Measurements from ENCODE around the gene LINGO3. TPM values are rescaled to one million over a fixed set of nuclear protein-coding genes. Genes with fewer than 3 reads are reported as not detected.
"Not testable (repeated sequence)": the region's sequence is repeated elsewhere in the genome, so short reads cannot be mapped to it uniquely, and the experiment has no call there.

The LINGO3 gene
- total RNA-seq, 1 donor from 2014 or later = not detected

DNA sequence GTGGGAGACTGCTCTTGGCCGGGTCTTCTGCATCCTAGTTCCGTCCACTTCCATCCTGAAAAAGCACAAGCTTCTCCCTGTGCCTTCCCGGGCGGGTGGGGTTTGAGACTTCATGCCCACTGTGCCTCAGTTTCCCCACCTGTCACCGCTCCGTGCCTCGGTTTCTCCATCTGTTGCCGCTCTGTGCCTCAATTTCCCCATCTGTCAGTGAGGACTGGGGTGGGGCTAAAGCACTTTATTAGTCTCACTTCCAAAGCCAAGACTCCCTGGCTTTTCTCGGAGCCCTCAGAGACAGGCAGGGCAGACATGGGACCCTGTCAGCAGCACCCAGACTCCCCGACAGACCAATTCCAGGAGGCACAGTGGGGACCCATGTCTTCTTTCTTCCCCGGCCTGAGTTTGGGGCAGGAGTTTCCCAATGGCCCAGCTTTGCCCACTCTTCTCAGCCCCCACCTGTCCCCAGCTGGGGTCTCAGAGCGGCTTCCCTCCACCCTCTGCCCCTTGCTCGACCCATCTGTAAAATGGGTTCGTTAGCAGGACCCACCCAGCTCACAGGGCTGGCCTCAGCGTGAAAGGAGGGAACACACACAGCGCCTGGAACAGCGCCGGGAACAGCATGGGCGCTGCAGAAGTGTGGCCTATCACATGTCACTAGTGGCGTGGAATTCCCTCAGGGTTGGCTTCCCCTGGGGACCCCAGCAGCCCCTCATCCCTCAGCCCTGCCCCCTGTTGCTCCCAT, 21.4 kb downstream of the LINGO3 start:
- Histone ChIP-seq H3K27ac (no peak overlapping the region), H3K9me3 (no peaks in the 10 kb centered on the region), H3K27me3 (peaks cover 16% of the 10 kb centered on the region), H3K4me3 (no peak overlapping the region), H3K36me3 (no peaks in the 10 kb centered on the region), H3K4me1 (peaks cover 15 to 16% of the 10 kb centered on the region in 2 donors)
- intact Hi-C loops (cut with DNase I) = no loop called here
- no peak for DNase-seq (ENCODE audit: low spot score in 2 of 2)
- TF ChIP-seq, protein P1, sequence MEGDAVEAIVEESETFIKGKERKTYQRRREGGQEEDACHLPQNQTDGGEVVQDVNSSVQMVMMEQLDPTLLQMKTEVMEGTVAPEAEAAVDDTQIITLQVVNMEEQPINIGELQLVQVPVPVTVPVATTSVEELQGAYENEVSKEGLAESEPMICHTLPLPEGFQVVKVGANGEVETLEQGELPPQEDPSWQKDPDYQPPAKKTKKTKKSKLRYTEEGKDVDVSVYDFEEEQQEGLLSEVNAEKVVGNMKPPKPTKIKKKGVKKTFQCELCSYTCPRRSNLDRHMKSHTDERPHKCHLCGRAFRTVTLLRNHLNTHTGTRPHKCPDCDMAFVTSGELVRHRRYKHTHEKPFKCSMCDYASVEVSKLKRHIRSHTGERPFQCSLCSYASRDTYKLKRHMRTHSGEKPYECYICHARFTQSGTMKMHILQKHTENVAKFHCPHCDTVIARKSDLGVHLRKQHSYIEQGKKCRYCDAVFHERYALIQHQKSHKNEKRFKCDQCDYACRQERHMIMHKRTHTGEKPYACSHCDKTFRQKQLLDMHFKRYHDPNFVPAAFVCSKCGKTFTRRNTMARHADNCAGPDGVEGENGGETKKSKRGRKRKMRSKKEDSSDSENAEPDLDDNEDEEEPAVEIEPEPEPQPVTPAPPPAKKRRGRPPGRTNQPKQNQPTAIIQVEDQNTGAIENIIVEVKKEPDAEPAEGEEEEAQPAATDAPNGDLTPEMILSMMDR (IDR thresholded peaks at IDR 0.05) = no peak

DNA sequence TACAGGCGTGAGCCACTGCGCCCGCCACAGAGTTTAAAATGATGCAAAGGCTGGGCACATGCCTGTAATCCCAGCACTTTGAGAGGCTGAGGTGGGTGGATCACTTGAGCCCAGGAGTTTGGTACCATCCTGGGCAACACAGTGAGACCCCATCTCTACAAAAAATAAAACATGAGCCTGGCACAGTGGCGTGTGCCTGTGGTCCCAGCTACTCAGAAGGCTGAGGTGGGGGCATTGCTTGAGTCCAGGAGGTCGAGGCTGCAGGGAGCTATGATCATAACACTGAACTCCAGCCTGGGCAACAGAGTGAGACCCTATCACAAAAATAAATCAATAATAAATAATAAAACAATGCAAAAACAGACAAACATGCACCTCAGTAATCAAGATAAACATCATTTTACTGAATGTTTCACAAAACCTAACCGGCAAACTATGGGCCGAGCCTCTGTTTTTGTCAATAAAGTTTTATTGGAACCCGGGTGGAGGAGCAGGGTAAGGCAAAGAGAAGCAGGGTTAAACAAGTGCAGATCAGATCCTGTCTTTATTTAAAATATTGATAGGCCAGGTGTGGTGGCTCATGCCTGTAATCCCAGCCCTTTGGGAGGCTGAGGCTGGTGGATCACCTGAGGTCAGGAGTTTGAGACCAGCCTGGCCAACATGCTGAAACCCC, 24.0 kb downstream of the LINGO3 start:
- intact Hi-C loops (cut with DNase I) = no loop called here
- no peak overlapping the region for H3K4me3 ChIP-seq
- H3K36me3 ChIP-seq = no peaks in the 10 kb centered on the region
- TF ChIP-seq, protein P1 (IDR thresholded peaks at IDR 0.05) = no peak
- no peak overlapping the region for H3K27ac ChIP-seq
- no peaks in the 10 kb centered on the region for H3K9me3 ChIP-seq
- peaks cover 0 to 2% of the 10 kb centered on the region in 2 donors for H3K4me1 ChIP-seq
- no peak for DNase-seq (ENCODE audit: low spot score in 2 of 2)
- H3K27me3 ChIP-seq = no peaks in the 10 kb centered on the region

DNA sequence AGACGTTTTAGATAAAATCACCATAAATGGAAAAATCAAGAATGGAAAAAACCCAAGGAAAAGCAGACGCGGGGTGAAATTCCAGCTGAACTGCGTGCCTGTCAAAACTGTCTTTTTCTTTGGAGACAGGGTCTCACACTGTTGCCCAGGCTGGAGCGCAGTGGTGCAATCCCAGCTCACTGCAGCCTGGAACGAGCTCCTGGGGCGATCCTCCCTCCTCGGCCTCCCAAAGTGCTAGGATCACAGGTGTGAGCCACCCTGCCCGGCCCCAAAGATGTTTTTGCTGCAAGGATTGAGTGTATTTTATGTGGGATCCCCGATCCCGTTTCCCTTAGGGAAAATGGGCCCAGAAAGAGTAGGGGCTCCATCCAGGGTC, 25.1 kb downstream of the LINGO3 start:
- H3K4me3 ChIP-seq = no peak overlapping the region
- H3K9me3 ChIP-seq = no peaks in the 10 kb centered on the region
- peaks cover 0 to 2% of the 10 kb centered on the region in 2 donors for H3K4me1 ChIP-seq
- no peak for DNase-seq (ENCODE audit: low spot score in 2 of 2)
- TF ChIP-seq, protein P1 (IDR thresholded peaks at IDR 0.05) = no peak
- H3K36me3 ChIP-seq = no peaks in the 10 kb centered on the region
- H3K27ac ChIP-seq = no peak overlapping the region
- no peaks in the 10 kb centered on the region for H3K27me3 ChIP-seq
- intact Hi-C loops (cut with DNase I) = no loop called here

DNA sequence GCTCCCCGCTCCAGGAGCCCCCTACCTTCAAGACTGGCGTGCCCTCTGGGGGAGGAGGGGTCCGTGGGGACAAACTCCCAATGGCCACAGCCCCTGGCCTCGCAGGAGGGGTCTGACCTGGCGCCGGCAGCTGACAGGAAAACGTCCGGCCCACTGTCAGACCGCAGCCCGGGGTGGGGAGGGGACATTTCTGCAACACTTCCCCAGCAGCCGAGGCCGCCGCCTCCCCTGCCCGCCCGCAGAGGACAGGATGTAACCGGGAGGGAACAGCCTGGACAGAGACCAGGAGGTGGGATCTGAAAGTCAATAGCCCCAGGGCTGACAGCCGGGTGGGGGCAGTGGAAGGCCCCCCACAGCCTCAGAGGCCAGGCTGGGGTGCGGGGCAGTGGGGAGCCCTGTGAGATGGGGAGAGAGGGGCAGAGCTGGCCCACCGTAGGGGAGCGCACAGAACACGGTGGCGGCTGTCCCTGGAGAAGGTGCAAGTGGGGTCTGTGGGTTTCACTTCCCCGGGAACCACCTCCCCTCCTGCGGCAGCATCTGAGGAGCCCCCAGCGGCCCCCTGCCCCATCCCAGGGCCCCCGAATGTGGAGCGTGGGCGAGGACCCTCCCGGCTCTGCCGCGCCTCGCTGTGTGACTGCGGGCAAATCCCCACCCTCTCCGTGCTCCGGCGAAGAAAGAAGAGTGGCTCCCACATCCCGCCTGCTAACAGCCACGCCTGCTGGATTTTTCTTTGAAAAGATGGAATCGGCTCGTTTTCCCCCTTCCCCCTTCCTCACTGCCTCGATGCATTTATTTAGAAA, 25.7 kb downstream of the LINGO3 start, which contains the start of gene PEAK3:
Gene PEAK3 (minus strand): TSS at position 114 of the 800 bp plus-strand sequence. CDS start 1,244 bp downstream, outside the sequence.
- Histone ChIP-seq H3K27ac (no peak within 1 kb of the TSS), H3K9me3 (no peaks in the 10 kb centered on the region), H3K4me1 (peaks cover 0 to 2% of the 10 kb centered on the region in 2 donors), H3K27me3 (no peaks in the 10 kb centered on the region), H3K36me3 (no peaks in the 10 kb centered on the region), H3K4me3 (peak within 1 kb of the TSS; percentile 13 to 54)
- intact Hi-C loops (cut with DNase I) = no loop called here
- peak in 1 of 2 donors; percentile 80 for DNase-seq (ENCODE audit: low spot score in 2 of 2)
- TF ChIP-seq, protein P1 (IDR thresholded peaks at IDR 0.05) = no peak

DNA sequence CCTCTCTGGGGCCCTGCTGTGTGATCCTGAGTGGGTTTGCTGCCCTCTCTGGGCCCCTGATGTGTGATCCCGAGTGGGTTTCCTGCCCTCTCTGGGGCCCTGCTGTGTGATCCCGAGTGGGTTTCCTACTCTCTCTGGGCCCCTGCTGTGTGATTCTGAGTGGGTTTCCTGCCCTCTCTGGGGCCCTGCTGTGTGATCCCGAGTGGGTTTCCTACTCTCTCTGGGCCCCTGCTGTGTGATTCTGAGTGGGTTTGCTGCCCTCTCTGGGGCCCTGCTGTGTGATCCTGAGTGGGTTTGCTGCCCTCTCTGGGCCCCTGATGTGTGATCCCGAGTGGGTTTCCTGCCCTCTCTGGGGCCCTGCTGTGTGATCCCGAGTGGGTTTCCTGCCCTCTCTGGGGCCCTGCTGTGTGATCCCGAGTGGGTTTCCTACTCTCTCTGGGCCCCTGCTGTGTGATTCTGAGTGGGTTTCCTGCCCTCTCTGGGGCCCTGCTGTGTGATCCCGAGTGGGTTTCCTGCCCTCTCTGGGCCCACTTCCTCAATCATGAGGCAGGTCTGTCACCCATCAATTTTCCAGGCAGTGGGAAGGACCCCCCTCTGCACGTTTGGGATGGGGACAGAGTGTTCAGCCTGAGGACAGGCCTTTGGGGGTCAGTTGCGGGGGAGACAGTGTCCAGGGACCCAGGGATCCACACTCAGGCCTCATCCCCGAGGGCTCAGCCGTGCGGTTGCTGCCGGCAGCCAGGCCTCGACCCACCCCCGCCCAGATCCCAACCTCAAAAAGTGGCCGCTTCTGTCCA, 26.5 kb downstream of the LINGO3 start:
- DNase-seq (ENCODE audit: low spot score in 2 of 2); H3K27me3 ChIP-seq; H3K27ac ChIP-seq; H3K9me3 ChIP-seq; intact Hi-C loops (cut with DNase I); H3K36me3 ChIP-seq; H3K4me1 ChIP-seq: not testable (repeated sequence)
- H3K4me3 ChIP-seq = peak overlapping the region; percentile 13 to 54

All from ascending aorta (tissue), 2 donors.